ENCODE measurements around the gene CASK.
"Not testable (repeated sequence)": the region's sequence is repeated elsewhere in the genome, so short reads cannot be mapped to it uniquely, and the experiment has no call there.

CASK gene

DNA sequence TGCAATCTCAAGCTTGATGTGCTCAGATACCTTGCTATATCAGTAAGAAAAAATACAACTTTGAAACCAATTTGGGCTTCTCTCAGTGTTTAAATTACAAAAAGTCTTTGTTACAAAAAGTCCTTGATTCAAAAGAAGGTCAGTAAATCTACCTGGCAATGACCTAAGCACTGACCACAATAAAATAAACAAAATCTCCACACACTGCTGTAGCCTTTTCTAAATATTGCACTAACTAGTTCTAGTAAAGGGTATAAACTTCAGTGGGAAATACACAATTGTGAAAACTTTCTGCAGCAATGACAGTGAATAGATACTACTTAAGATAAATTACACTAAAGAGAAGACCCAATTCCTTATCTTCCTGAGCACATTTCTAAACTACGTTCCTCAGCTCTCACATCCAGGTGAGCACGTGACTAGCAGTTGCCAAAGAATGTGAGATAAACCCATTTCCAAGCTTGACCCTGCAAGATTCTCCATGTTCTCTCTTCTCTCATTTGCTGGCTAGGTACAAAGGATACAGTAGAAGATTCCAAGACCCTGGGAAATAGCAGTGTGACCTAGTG lies 316.0 kb downstream of the CASK start:
- DNase-seq: no peak

GRCh38 chrX:41606057-41606456 lies 317.3 kb downstream of the CASK start:
- DNase-seq: not testable (repeated sequence)

GRCh38 chrX:41604766-41605543 lies 318.4 kb downstream of the CASK start:
- peak; percentile 43 for DNase-seq

DNA sequence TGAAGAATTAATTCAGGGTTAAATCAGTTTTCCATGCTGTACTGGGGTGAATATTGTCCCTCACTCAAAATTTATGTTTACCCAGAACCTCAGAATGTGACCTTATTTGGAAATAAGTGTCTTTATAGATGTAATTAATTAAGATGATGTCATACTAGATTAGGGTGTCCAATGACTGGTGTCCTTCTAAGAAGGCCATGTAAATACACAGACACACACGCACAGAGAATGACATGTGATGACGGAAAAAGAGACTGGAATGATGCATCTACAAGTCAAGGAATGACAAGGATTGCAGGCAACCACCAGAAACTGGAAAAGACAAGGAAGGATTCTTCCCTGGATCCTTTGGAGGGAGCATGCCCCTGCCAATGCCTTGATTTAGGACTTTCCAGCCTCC lies 319.2 kb downstream of the CASK start:
- DNase-seq: no peak

DNA sequence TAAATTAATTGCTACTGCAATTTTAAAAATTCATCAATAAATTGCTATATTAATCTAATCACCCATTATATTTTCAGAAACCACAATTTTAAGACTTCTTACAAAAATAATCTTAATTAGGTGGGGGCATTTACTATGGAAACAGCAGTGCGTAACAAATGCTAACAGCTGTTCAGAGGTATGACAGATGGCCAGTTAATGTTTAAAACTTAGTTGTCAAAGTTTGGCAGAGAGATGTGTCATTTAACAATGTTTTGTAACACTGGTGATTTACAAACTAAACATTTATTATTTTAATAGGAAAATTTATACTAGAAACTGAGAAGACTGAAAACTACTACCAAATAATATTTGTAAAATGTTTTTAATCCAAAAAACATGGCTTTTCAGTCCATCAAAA lies 319.8 kb downstream of the CASK start:
- DNase-seq: no peak

GRCh38 chrX:41602816-41603345 lies 320.5 kb downstream of the CASK start:
- DNase-seq: no peak

GRCh38 chrX:41600291-41600690 lies 323.1 kb downstream of the CASK start:
- DNase-seq: no peak

GRCh38 chrX:41599507-41599906 lies 323.8 kb downstream of the CASK start:
- no peak for DNase-seq

DNA sequence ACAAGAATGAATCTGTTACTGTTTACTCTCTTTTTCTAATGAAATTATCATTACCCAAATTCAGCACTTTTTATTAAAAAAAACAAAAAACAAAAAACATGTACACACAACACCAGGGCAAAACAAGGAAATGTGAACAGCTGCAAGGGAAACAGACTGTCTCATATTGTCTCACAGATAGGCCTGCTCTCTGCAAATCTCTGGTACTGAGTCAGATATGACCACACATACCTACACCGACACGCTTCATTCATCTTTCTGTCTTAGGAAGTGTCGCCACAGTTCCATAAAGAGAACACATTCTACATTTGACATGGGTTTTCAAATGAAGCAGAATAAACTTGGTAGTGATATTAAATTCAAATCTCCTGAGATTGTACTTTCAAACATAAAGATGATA lies 326.8 kb downstream of the CASK start:
- no peak for DNase-seq

DNA sequence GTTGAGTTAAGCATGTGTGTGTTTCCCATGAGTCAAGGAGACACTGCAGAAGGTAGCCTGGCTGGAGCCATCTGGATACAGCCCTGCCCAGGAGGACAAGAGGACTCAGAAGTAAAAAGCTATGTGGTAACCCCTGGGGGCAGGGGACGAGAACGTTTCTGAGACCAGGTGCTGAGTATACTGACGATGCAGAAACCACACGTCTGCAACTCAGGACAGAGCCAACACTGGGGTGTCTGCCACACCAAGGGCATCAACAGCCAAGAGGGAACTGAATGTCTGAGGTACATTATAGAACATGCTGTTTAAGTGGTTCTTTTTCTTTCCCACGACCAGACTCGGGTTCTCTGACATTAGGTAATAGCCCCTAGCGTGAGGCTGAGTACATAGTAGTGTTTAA lies 328.7 kb downstream of the CASK start:
- DNase-seq: no peak

GRCh38 chrX:41591906-41592305 lies 331.4 kb downstream of the CASK start:
- DNase-seq: no peak

- no peak for DNase-seq
Measured at GRCh38 chrX:41590641-41591040, 332.7 kb downstream of the CASK start.

GRCh38 chrX:41589634-41590270 lies 333.6 kb downstream of the CASK start:
- DNase-seq: no peak

DNA sequence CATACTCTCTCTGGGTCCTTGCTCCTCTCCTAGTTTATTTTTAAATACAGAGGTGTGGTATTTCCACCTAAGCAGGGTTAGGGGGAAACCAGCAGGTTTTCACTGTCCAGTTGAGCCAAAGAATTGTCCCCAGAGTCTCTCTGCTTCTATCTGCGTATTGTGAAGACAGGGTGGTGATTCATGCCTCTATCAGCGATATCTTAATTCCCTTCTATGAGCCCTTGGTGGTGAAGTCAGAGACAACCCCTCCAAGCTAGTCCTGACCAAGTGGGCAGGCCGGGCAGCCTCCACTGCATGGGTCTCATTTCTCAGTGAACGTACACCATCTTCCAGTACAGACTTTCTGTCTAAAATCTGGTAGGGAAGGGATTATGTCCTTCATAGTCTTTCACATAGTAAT lies 335.1 kb downstream of the CASK start:
- DNase-seq: no peak

DNA sequence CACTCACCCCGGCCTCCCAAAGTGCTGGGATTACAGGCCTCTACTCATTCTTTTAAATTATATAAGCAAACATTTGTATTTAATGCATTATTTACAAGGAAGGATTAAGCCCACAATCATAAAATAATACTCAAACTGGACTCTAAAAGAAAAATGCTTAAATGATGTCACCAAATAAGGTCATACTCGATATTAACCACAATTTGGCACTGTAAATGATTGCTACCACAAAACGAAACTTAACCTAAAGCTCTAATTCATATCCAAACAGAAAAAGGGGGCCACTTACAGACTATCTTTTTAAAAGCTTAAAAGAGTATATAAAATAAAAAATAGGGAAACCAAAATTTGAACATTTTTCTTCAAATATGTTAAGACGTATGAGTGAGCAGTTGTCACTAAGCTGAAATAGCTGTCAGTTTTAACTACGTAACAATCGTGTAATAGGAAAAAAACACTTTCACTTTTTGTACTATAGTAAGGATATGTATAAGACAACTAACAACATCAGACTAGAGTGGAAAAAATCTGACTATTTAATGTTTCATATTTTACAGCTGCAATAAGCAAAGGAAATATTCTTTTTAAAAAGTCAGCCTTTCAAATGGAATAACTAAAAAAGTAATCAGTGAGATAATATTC lies 342.8 kb downstream of the CASK start:
- peak; percentile 73 for DNase-seq

GRCh38 chrX:41563876-41564275 lies 359.5 kb downstream of the CASK start:
- no peak for DNase-seq

DNA sequence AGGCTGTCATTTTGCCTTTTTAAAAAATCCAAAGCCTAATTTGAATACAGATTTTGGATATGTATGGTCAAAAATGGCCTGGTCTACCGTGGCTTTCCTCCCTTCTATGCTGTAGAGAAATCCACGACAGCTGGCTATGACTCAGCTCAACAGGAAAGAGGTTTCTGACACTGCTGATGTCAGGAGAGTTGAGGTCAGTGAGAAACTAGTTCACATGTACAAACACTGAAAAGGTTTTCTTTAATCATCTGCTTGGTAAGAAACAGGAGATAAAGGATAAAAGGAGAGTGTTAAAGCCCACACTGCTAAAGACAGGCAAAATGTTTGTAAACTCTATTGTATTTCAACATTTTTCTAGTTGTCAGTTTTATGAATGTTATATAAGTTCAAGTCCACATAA lies 362.3 kb downstream of the CASK start:
- DNase-seq: peak; percentile 85

GRCh38 chrX:41559235-41560052 lies 363.9 kb downstream of the CASK start:
- DNase-seq: peak; percentile 82

GRCh38 chrX:41558531-41558930 lies 364.8 kb downstream of the CASK start:
- peak; percentile 42 for DNase-seq

- DNase-seq: no peak
Measured at GRCh38 chrX:41556958-41557357, 366.4 kb downstream of the CASK start.

DNA sequence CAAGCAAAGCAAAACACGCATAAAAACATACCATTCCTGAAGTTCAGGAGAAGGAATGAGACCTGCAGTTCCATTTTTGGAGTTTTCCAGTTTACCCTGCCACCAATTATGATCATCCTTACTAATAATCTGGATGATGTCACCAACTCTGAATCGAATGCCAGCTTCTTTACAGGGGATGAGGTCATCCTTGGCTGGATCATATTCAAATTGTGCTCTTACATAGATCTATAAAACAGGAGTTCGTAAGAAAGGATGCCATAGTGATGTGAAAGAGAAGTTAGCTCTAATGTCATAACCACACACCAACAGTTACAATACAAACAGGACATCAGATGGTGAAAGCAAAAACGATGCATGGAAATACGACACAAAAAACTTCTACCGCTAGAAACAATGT lies 369.7 kb downstream of the CASK start:
- DNase-seq: no peak

DNA sequence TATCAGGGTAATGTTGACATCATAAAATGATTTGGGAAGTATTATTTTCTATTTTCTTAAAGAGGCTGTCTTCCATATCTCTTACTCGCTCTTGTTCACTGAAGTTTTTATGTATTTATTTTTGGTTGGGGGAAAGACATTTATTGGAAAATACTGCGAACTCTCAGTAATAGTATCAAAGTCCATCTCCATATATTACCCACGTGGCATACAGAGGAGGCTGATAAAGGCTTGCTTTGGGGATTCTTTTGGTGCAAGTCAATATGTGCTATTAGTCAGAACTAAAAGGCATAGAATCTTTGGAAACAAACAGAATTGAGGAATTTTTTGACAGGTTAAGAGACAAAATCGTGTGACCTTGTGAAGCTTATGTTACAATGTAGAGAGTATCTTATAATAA lies 374.9 kb downstream of the CASK start:
- no peak for DNase-seq

DNA sequence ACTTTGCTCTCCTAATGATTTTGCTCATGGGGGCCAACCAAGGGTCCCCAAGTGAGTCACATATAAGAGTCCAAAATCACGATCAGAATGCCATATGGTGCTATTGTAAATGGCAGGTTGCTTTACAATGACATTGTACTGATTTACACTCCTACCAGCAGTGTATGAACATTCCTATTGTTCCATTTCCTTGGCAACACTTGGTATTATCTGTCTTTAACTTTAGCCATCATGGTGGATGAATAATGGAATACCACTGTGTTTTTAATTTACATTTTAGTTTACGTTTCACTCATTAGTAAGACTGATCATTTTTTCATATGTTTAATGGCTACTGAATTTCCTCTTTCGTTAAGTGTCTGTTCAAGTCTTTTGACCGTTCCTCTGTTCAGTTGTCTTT lies 379.7 kb downstream of the CASK start:
- DNase-seq: no peak
